Measurements from ENCODE around the gene ST3GAL5. TPM values are rescaled to one million over a fixed set of nuclear protein-coding genes. Genes with fewer than 3 reads are reported as not detected.

The ST3GAL5 gene
- total and polyA plus RNA-seq, 12 donors = 2.0 to 11.8 (median 3.8) TPM

DNA sequence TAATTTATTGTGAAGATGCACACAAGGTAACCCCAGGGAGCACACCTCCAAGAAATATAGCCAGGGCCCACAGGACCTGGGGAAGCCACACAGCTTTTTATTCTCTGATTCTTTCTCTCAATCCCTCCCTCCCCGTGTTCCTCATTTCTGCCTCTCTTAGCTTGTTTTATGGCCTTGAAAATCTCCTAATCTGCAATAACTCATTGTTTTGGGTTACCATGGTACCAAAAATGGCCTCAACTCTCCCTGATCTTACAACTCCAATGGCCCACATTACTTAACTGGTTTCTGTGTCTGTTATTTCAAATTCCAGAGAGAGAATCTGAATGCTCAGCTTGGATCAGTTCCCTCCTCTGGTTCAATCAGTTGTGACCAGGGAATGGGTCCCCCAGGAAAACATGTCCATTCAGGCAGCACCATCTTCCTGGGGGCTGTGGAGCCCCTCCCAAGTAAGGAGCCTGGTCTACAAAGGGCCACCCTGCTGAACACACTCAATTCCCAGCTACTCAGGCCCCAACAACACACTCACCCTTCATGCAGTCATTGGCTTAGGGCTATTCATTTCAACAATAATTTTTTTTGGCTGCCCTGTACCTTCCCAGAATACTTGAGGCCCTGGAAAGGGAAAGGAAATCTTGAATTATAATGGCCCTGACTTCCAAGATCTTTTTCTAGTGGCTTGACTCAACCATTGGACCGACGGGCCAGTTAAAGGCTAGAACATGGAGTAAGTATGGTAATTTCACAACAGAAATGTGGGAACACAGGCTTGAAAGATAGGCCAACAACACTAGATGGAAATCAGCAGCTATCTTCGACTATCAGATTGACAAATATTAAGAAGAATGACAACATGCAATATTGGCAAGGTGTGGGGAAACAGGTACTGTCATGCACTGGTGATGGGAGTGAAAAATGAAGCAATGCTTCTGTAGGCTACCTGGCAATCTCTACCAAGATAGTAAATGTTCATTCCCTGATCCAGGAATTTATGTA lies 41.6 kb upstream of the ST3GAL5 start:
- Histone ChIP-seq H3K27ac (no peak overlapping the region), H3K4me1 (peaks cover 0 to 21% (median 6%) of the 10 kb centered on the region in 9 donors), H3K9me3 (no peaks in the 10 kb centered on the region), H3K27me3 (peaks cover 0 to 11% (median 0%) of the 10 kb centered on the region in 7 donors), H3K4me3 (no peak overlapping the region), H3K36me3 (no peaks in the 10 kb centered on the region)
- DNase-seq = no peak
- intact Hi-C loops (cut with DNase I) = no loop called here
- ATAC-seq = peak in 2 of 8 donors; percentile 15 to 22
- WGBS, 2 donors = 81 to 86% methylated on average over 4 of the region's 4 CpGs
- TF ChIP-seq, protein P1, sequence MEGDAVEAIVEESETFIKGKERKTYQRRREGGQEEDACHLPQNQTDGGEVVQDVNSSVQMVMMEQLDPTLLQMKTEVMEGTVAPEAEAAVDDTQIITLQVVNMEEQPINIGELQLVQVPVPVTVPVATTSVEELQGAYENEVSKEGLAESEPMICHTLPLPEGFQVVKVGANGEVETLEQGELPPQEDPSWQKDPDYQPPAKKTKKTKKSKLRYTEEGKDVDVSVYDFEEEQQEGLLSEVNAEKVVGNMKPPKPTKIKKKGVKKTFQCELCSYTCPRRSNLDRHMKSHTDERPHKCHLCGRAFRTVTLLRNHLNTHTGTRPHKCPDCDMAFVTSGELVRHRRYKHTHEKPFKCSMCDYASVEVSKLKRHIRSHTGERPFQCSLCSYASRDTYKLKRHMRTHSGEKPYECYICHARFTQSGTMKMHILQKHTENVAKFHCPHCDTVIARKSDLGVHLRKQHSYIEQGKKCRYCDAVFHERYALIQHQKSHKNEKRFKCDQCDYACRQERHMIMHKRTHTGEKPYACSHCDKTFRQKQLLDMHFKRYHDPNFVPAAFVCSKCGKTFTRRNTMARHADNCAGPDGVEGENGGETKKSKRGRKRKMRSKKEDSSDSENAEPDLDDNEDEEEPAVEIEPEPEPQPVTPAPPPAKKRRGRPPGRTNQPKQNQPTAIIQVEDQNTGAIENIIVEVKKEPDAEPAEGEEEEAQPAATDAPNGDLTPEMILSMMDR (IDR thresholded peaks at IDR 0.05) = no peak

DNA sequence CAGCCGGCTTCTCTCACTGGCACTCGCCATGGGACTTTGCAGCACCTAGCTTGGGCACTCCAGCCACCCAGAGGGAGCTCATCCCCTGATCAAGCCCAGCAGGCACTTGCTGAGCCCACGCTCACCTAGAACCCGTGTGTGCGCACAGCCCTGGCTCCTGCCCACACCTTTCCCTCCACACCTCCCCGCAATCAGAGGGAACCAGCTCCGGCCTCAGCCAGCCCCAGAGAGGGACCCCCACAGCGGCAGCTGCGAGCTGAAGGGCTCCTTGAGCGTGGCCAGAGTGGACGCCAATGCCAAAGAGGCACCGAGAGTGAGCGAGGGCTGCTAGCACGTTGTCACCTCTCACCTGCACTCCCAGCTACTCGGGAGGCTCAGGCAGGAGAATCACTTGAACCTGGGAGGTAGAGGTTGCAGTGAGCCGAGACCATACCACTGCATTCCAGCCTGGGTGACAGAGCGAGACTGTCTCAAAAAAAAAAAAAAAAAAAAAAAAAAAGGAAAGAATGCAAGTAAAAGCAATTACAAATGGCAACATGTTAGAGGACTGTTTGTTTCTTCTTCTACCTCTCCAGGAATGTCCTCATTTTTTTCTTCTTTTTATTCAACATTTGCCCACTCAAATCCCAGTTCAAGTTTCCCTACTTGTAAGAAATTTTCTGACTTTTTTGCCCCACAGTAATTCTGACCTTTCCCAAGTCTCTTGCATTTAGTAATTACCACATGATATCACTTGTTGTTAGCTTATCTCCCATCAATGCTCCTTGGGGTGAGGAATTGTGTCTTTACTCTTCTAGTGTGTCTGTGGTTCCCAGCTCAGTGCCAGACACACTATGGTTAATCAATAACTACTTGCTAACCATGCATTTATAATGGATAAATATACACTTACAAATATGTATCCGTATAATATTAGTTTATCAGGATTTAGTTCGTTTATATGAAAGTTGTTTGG lies 40.6 kb upstream of the ST3GAL5 start:
- no peaks in the 10 kb centered on the region for H3K9me3 ChIP-seq
- WGBS, 2 donors = 93 to 95% methylated on average over 19 of the region's 19 CpGs
- peaks cover 0 to 11% (median 0%) of the 10 kb centered on the region in 7 donors for H3K27me3 ChIP-seq
- DNase-seq (no peak), ATAC-seq (no peak)
- H3K27ac ChIP-seq = no peak overlapping the region
- H3K36me3 ChIP-seq = no peaks in the 10 kb centered on the region
- intact Hi-C loops (cut with DNase I) = no loop called here
- H3K4me3 ChIP-seq = no peak overlapping the region
- TF ChIP-seq, protein P1 (IDR thresholded peaks at IDR 0.05) = no peak
- peaks cover 0 to 23% (median 13%) of the 10 kb centered on the region in 9 donors for H3K4me1 ChIP-seq

DNA sequence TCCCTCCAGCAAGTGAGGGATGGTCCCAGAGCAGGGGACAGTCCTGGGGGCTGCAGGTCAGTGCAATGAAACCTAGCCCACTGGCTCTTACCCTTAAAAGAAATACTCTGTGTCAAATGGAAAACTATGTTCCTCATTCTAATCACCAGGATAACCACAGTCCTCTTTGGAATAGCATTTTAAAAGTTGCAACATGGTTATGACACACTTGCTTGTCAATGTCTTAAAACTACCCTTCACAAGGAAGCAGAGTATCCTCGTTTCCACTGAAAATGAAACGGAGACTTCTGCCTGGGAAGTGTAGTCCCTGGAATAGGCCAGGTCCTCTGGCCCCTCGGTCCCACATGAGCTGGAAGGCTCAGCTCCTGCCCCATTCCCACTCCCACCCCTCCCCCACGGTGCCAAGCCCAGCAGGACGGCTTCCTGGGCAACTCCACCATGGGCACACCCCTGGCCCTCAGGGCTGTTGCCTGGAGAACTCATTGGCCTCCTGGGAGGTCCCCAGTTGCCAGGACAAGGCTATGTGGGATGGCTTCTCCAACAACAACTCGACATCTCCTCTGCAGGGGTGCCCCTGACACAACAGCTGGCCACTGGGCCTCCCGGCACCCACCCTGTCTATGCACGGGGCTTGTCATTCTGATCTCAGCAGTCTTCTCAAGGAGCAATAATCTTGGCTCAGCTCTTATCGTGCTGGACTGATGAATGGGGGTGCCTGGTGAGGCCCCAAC lies 38.3 kb upstream of the ST3GAL5 start:
- H3K4me1 ChIP-seq = peaks cover 0 to 23% (median 17%) of the 10 kb centered on the region in 9 donors
- peaks cover 0 to 11% (median 0%) of the 10 kb centered on the region in 7 donors for H3K27me3 ChIP-seq
- H3K4me3 ChIP-seq = no peak overlapping the region
- DNase-seq = no peak
- intact Hi-C loops (cut with DNase I) = no loop called here
- 86% methylated on average over 9 of the region's 9 CpGs for WGBS, 2 donors
- TF ChIP-seq, protein P1 (IDR thresholded peaks at IDR 0.05) = no peak
- H3K27ac ChIP-seq = no peak overlapping the region
- H3K9me3 ChIP-seq = no peaks in the 10 kb centered on the region
- H3K36me3 ChIP-seq = no peaks in the 10 kb centered on the region
- peak in 1 of 8 donors; percentile 5 for ATAC-seq

Data from heart right ventricle (tissue), 16 donors.